Peyer's patch (tissue), 4 donors: Measurements from ENCODE around the gene ATP2A1. TPM values are rescaled to one million over a fixed set of nuclear protein-coding genes. Genes with fewer than 3 reads are reported as not detected.

Experiments
- DNase-seq, 3 donors: peaks; one replicate each; pipeline ENCODE4 v3.0.0-alpha.2; 2017 to 2019
- H3K27ac ChIP-seq, 4 donors: fragments of 200-600 bp; sonication (generic); one replicate each; pipeline ENCODE4 v1.5.1; 2016 to 2019
- H3K27me3 ChIP-seq, 2 donors: fragments of 200-600 bp; sonication (generic); one replicate each; pipeline ENCODE4 v1.5.1; 2019
- H3K36me3 ChIP-seq, 3 donors: fragments of 200-600 bp; sonication (generic); one replicate each; pipeline ENCODE4 v1.5.1; 2016 to 2019
- H3K4me1 ChIP-seq, 4 donors: fragments of 200-600 bp; sonication (generic); one replicate each; pipeline ENCODE4 v1.5.1; 2016 to 2019
- H3K4me3 ChIP-seq, 4 donors: fragments of 200-600 bp; sonication (generic); 1 replicate in 3 of 4; 2 replicates in 1 of 4; pipeline ENCODE4 v1.5.1; 2016 to 2019; ENCODE audit warnings: mild to moderate bottlenecking in 1 of 4
- H3K9me3 ChIP-seq, 4 donors: fragments of 200-600 bp; sonication (generic); one replicate each; pipeline ENCODE4 v1.5.1; 2016 to 2019; ENCODE audit warnings: mild to moderate bottlenecking in 1 of 4
- CTCF ChIP-seq, 6 experiments: fragments of 450-650 bp in 4 of 6; fragments of 200-600 bp in 2 of 6; sonication (generic) in 1 of 6; IDR thresholded peaks; one replicate each; pipeline ENCODE4 v1.5.1; 2017 to 2019; ENCODE audit warnings: antibody characterized with exemption in 6 of 6, mild to moderate bottlenecking in 3 of 6, moderate library complexity in 1 of 6
- POLR2A ChIP-seq, 2 donors: fragments of 450-650 bp; IDR thresholded peaks; one replicate each; pipeline ENCODE4 v1.5.1; 2017; ENCODE audit warnings: antibody characterized with exemption in 2 of 2, mild to moderate bottlenecking in 2 of 2, moderate library complexity in 2 of 2
- total RNA-seq, 4 donors: library from RNA; depleted of rRNA; stranded (reverse); fragments of >200 nt; gene quantifications; one replicate each; pipeline ENCODE4 v1.1.0, GENCODE V29; 2016

Gene ATP2A1
- total RNA-seq, 4 donors from 2014 or later: 0.35 to 142 (median 2.0) TPM; not detected in 1

DNA sequence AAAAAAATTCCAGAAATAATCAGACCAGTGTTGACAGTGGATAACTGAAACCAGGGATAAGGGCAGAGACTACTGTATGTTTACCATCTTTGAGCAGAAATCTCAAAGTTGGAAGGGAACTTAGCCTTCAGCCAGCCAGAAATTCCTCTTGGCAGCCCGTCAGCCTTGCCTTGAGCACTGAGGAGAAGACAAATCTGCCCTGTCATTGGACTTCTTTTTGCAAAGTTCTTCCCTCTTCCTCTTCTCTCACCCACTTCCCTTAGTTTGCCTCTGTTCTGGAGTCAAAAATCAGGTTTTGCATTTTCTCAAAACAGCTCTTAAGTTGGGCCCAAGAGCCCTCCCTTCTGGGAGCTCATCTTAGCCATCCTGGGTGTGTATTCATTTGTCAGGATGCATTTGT, 38.4 kb upstream of the ATP2A1 start:
- TF ChIP-seq CTCF (IDR thresholded peaks at IDR 0.05) (no peak), POLR2A (IDR thresholded peaks at IDR 0.05) (no peak)
- Histone ChIP-seq H3K9me3 (no peaks in the 10 kb centered on the region), H3K27ac (no peak overlapping the region), H3K4me3 (no peak overlapping the region), H3K4me1 (peaks cover 0 to 5% (median 2%) of the 10 kb centered on the region in 4 donors), H3K36me3 (peaks cover 0 to 63% (median 0%) of the 10 kb centered on the region in 3 donors), H3K27me3 (no peaks in the 10 kb centered on the region)
- no peak for DNase-seq

- Histone ChIP-seq H3K27me3 (no peaks in the 10 kb centered on the region), H3K4me3 (no peak overlapping the region), H3K36me3 (peaks cover 0 to 35% (median 0%) of the 10 kb centered on the region in 3 donors), H3K4me1 (peaks cover 0 to 22% (median 16%) of the 10 kb centered on the region in 4 donors), H3K27ac (no peak overlapping the region), H3K9me3 (no peaks in the 10 kb centered on the region)
- TF ChIP-seq CTCF (IDR thresholded peaks at IDR 0.05): no peak
- TF ChIP-seq POLR2A (IDR thresholded peaks at IDR 0.05): no peak
- no peak for DNase-seq
Measured at GRCh38 chr16:28842696-28843095, 35.6 kb upstream of the ATP2A1 start.

- Histone ChIP-seq H3K4me3 (no peak overlapping the region), H3K4me1 (peaks cover 0 to 24% (median 16%) of the 10 kb centered on the region in 4 donors), H3K27ac (no peak overlapping the region), H3K36me3 (peaks cover 0 to 30% (median 0%) of the 10 kb centered on the region in 3 donors), H3K9me3 (no peaks in the 10 kb centered on the region), H3K27me3 (no peaks in the 10 kb centered on the region)
- no peak for TF ChIP-seq POLR2A (IDR thresholded peaks at IDR 0.05)
- no peak for TF ChIP-seq CTCF (IDR thresholded peaks at IDR 0.05)
- DNase-seq: no peak
Measured at GRCh38 chr16:28843766-28844165, 34.5 kb upstream of the ATP2A1 start.

DNA sequence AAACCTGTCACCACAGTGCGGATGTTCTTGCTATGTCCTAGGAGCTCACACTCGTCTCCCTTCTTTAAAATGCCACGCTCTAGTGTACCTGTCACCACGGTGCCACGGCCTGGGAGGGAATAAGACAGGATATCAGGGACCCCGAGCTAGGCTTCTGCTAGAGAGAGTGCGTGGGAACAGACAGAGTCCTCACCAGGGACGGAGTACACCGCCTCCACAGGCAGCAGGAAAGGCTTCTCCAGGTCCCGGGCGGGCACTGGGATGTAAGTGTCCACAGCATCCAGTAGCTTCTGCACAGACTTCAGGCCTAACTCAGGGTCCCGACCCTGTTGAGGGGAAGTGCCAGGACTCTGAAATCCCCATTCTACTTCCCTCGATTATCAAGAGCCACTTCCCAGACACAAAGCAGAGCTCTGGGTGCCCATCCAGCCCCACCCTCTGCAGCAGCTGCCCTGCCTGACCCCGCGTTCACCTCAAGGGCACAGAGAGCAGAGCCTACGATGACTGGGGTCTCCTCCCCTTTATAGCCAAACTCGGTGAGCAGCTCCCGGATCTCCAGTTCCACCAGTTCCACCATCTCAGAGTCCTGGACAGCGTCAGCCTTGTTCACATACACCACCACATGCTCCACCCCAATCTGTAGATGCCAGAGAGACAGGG, 33.9 kb upstream of the ATP2A1 start:
- Histone ChIP-seq H3K9me3 (no peaks in the 10 kb centered on the region), H3K36me3 (peaks cover 0 to 30% (median 0%) of the 10 kb centered on the region in 3 donors), H3K27ac (no peak overlapping the region), H3K4me1 (peaks cover 0 to 24% (median 16%) of the 10 kb centered on the region in 4 donors), H3K4me3 (no peak overlapping the region), H3K27me3 (no peaks in the 10 kb centered on the region)
- TF ChIP-seq POLR2A (IDR thresholded peaks at IDR 0.05) (no peak), CTCF (IDR thresholded peaks at IDR 0.05) (no peak)
- DNase-seq: no peak

- peak overlapping the region; percentile 79 to 96 (median 86) for H3K4me3 ChIP-seq
- no peak for DNase-seq
- TF ChIP-seq CTCF (IDR thresholded peaks at IDR 0.05) (no peak), POLR2A (IDR thresholded peaks at IDR 0.05) (no peak)
- H3K36me3 ChIP-seq: peaks cover 0 to 30% (median 0%) of the 10 kb centered on the region in 3 donors
- no peaks in the 10 kb centered on the region for H3K27me3 ChIP-seq
- peak overlapping the region; percentile 78 to 88 (median 85) for H3K27ac ChIP-seq
- no peaks in the 10 kb centered on the region for H3K9me3 ChIP-seq
- peaks cover 0 to 24% (median 16%) of the 10 kb centered on the region in 4 donors for H3K4me1 ChIP-seq
Measured at GRCh38 chr16:28845293-28845692, 33.0 kb upstream of the ATP2A1 start.
